ENCODE results near the gene FLOT1.

Gene FLOT1

GRCh38 chr6:30696432-30696831 lies 46.1 kb downstream of the FLOT1 start:
- TF ChIP-seq POLR2AphosphoS5 (IDR thresholded peaks at IDR 0.05; ENCODE audit: low read depth, low read length) = no peak
- no peak for TF ChIP-seq TAF1 (IDR thresholded peaks at IDR 0.05; ENCODE audit: borderline replicate concordance, low read depth, low read length)
- TF ChIP-seq POLR2A (IDR thresholded peaks at IDR 0.05; ENCODE audit: low read depth, low read length) = no peak
- DNase-seq (ENCODE audit: insufficient read length) = no peak
- FAIRE-seq = no peak

- no peak for FAIRE-seq
- DNase-seq (ENCODE audit: insufficient read length) = no peak
- no peak for TF ChIP-seq POLR2AphosphoS5 (IDR thresholded peaks at IDR 0.05; ENCODE audit: low read depth, low read length)
- TF ChIP-seq TAF1 (IDR thresholded peaks at IDR 0.05; ENCODE audit: borderline replicate concordance, low read depth, low read length) = no peak
These were observed 51.2 kb downstream of the FLOT1 start for GRCh38 chr6:30691208-30691847.

GRCh38 chr6:30690403-30691207 lies 51.9 kb downstream of the FLOT1 start, which contains the start of gene NRM:
Gene NRM (minus strand): TSS chr6:30690984. CDS start chr6:30690974, 10 bp downstream.
- TF ChIP-seq POLR2AphosphoS5 (IDR thresholded peaks at IDR 0.05; ENCODE audit: low read depth, low read length) (no peak), TAF1 (IDR thresholded peaks at IDR 0.05; ENCODE audit: borderline replicate concordance, low read depth, low read length) (no peak), POLR2A (IDR thresholded peaks at IDR 0.05; ENCODE audit: low read depth, low read length) (peak; percentile 22; the same call in 1 of the 2 replicates)
- FAIRE-seq (peak; percentile 85), DNase-seq (ENCODE audit: insufficient read length) (peak; percentile 80)

GRCh38 chr6:30689985-30690384 lies 52.5 kb downstream of the FLOT1 start:
- FAIRE-seq = no peak
- TF ChIP-seq TAF1 (IDR thresholded peaks at IDR 0.05; ENCODE audit: borderline replicate concordance, low read depth, low read length) = no peak
- TF ChIP-seq POLR2AphosphoS5 (IDR thresholded peaks at IDR 0.05; ENCODE audit: low read depth, low read length) = no peak
- no peak for DNase-seq (ENCODE audit: insufficient read length)

- DNase-seq (ENCODE audit: insufficient read length) (no peak), FAIRE-seq (no peak)
- TF ChIP-seq POLR2A (IDR thresholded peaks at IDR 0.05; ENCODE audit: low read depth, low read length) (no peak), TAF1 (IDR thresholded peaks at IDR 0.05; ENCODE audit: borderline replicate concordance, low read depth, low read length) (no peak), POLR2AphosphoS5 (IDR thresholded peaks at IDR 0.05; ENCODE audit: low read depth, low read length) (no peak)
These were observed 53.2 kb downstream of the FLOT1 start for GRCh38 chr6:30689022-30689865.

DNA sequence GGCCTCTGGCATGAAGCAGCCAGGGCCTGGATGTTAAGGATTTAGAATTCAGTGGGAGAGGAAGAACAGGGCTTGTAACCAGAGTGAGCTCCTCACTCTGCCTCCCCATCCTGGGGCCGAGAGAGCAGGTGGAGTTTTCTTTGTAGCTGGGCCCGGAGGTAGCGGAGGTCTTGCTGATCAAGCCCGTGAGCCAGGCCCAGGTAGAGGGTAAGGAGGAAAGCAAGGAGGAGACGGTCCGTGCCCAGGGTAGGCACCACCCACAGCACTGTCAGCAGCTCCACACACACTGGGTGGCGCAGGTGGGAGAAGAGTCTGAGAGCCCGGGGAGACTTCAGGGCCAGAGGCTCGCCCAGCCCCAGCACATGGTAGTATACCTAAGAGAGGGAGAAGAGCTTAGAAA lies 53.9 kb downstream of the FLOT1 start:
- DNase-seq (ENCODE audit: insufficient read length) = no peak
- TF ChIP-seq POLR2A (IDR thresholded peaks at IDR 0.05; ENCODE audit: low read depth, low read length) (no peak), POLR2AphosphoS5 (IDR thresholded peaks at IDR 0.05; ENCODE audit: low read depth, low read length) (no peak), TAF1 (IDR thresholded peaks at IDR 0.05; ENCODE audit: borderline replicate concordance, low read depth, low read length) (no peak)
- no peak for FAIRE-seq

GRCh38 chr6:30687659-30688431 lies 54.6 kb downstream of the FLOT1 start:
- FAIRE-seq (no peak), DNase-seq (ENCODE audit: insufficient read length) (no peak)
- TF ChIP-seq TAF1 (IDR thresholded peaks at IDR 0.05; ENCODE audit: borderline replicate concordance, low read depth, low read length) (0 out of 2 replicates have a peak, but pooled peaks have one; percentile 32), POLR2AphosphoS5 (IDR thresholded peaks at IDR 0.05; ENCODE audit: low read depth, low read length) (no peak), POLR2A (IDR thresholded peaks at IDR 0.05; ENCODE audit: low read depth, low read length) (no peak)

DNA sequence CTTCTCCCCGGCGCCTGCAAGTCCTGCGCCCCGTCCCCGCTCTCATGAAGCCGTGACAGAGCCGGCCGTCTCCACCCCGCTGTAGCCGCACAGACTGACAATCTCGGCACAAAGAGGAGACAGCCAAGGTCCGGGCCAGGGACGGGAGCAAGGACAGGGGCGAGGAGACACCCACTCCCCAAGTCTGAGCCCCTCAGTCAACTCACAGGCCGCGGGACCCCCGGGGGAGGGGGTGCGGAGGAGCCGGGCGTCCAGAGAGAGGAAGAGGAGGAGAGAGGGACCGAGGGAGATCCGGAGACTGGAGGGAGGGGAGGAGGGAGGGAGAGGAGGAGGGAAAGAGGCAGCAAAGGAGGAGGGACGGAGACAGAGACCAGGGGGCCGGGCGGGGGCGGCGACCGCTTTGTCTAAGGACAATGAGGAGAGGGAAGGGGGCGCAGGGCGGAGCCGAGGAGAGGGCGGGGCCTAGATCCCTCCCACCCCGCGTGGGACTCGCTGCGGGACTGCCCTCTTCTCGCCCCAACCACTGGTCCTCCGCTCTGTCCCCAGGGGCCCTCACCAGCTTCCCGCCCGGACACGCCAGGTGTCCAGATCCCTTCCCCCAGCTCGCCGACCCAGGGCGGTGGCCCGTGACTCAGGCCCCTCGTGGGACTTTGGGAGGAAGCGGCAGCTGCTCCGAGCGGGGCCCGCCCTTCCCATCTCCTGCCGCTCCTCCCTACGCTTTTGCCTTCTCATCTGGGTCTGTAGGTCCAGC lies 55.4 kb downstream of the FLOT1 start:
- peak; percentile 68 for DNase-seq (ENCODE audit: insufficient read length)
- FAIRE-seq = peak; percentile 94
- TF ChIP-seq POLR2AphosphoS5 (IDR thresholded peaks at IDR 0.05; ENCODE audit: low read depth, low read length) (peak; percentile 70; the same call in 1 of the 2 replicates), TAF1 (IDR thresholded peaks at IDR 0.05; ENCODE audit: borderline replicate concordance, low read depth, low read length) (no peak), POLR2A (IDR thresholded peaks at IDR 0.05; ENCODE audit: low read depth, low read length) (peak; percentile 61; the same call in 1 of the 2 replicates)

- TF ChIP-seq POLR2A (IDR thresholded peaks at IDR 0.05; ENCODE audit: low read depth, low read length) (peak; percentile 62; the same call in 1 of the 2 replicates), TAF1 (IDR thresholded peaks at IDR 0.05; ENCODE audit: borderline replicate concordance, low read depth, low read length) (no peak), POLR2AphosphoS5 (IDR thresholded peaks at IDR 0.05; ENCODE audit: low read depth, low read length) (peak; percentile 36; the same call in 1 of the 2 replicates)
- DNase-seq (ENCODE audit: insufficient read length) (peak; percentile 58), FAIRE-seq (peak; percentile 74)
These were observed 56.2 kb downstream of the FLOT1 start, which contains the start of gene PPP1R18 for GRCh38 chr6:30686009-30686907. Gene PPP1R18 (minus strand): TSS chr6:30686645. CDS start chr6:30686018, 627 bp downstream.
